Gastroesophageal sphincter (tissue), 3 donors: ENCODE measurements around the gene HDLBP.

ENCODE experiments used
- EP300 ChIP-seq: sonication (generic); formaldehyde crosslinking; IDR thresholded peaks from one replicate; pipeline ENCODE4 v1.6.1; 2017; ENCODE audit warnings: antibody characterized with exemption, mild to moderate bottlenecking
- POLR2A ChIP-seq, 2 donors: fragments of 450-650 bp; IDR thresholded peaks; one replicate each; pipeline ENCODE4 v1.6.1; 2017; ENCODE audit warnings: antibody characterized with exemption in 2 of 2, mild to moderate bottlenecking in 2 of 2, moderate library complexity in 1 of 2
- POLR2AphosphoS5 ChIP-seq: sonication (generic); formaldehyde crosslinking; IDR thresholded peaks from one replicate; pipeline ENCODE4 v1.6.1; 2017; ENCODE audit warnings: antibody characterized with exemption
- TF ChIP-seq, protein P1 (sequence below), 4 experiments: fragments of 200-600 bp in 2 of 4; fragments of 450-650 bp in 2 of 4; sonication (generic) in 1 of 4; IDR thresholded peaks; one replicate each; pipeline ENCODE4 v1.5.1; 2017 to 2019; ENCODE audit warnings: antibody characterized with exemption in 4 of 4, mild to moderate bottlenecking in 2 of 4, moderate library complexity in 2 of 4

DNA sequence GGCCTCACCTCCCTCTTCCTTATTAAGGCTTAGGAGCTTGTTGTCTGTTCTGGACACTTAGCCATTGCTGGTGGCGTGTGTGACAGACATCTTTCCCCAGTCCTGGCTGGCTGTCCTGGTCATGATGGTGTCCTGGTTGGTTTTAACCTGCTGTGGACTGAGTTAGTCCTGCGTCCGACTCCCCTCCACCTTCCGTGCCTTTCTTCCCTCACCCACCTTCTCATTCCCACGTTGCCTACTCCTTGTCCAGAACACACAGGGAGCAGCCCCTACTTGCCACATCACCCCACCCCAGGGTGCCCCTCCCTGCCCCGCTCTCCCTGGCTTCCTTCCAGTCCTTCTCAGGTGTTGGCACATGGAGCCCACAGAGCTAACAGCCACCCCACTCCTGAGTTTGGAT is 117.5 kb downstream of the HDLBP start:
- TF ChIP-seq, protein P1, sequence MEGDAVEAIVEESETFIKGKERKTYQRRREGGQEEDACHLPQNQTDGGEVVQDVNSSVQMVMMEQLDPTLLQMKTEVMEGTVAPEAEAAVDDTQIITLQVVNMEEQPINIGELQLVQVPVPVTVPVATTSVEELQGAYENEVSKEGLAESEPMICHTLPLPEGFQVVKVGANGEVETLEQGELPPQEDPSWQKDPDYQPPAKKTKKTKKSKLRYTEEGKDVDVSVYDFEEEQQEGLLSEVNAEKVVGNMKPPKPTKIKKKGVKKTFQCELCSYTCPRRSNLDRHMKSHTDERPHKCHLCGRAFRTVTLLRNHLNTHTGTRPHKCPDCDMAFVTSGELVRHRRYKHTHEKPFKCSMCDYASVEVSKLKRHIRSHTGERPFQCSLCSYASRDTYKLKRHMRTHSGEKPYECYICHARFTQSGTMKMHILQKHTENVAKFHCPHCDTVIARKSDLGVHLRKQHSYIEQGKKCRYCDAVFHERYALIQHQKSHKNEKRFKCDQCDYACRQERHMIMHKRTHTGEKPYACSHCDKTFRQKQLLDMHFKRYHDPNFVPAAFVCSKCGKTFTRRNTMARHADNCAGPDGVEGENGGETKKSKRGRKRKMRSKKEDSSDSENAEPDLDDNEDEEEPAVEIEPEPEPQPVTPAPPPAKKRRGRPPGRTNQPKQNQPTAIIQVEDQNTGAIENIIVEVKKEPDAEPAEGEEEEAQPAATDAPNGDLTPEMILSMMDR (IDR thresholded peaks at IDR 0.05): no peak
- no peak for TF ChIP-seq POLR2A (IDR thresholded peaks at IDR 0.05)
- TF ChIP-seq POLR2AphosphoS5: no peak
- no peak for TF ChIP-seq EP300
